Sigmoid colon (tissue), 7 donors: ENCODE results near the gene CCDC18. TPM values are rescaled to one million over a fixed set of nuclear protein-coding genes. Genes with fewer than 3 reads are reported as not detected.

ENCODE experiments used
- DNase-seq: peaks from one replicate; pipeline ENCODE4 v3.0.0-alpha.2; 2019
- H3K27ac ChIP-seq, 4 donors: fragments of 200-600 bp; sonication (generic); one replicate each; pipeline ENCODE4 v1.5.1; 2016 to 2019; ENCODE audit warnings: mild to moderate bottlenecking in 1 of 4
- H3K27me3 ChIP-seq, 3 donors: fragments of 200-600 bp; sonication (generic); one replicate each; pipeline ENCODE4 v1.5.1; 2019; ENCODE audit warnings: mild to moderate bottlenecking in 1 of 3
- H3K36me3 ChIP-seq, 4 donors: fragments of 200-600 bp; sonication (generic); one replicate each; pipeline ENCODE4 v1.5.1; 2016 to 2019
- H3K4me1 ChIP-seq, 4 donors: fragments of 200-600 bp; sonication (generic); one replicate each; pipeline ENCODE4 v1.5.1; 2017 to 2019
- H3K4me3 ChIP-seq, 4 donors: fragments of 200-600 bp; sonication (generic); one replicate each; pipeline ENCODE4 v1.5.1; 2017 to 2019; ENCODE audit warnings: mild to moderate bottlenecking in 2 of 4, moderate library complexity in 1 of 4
- H3K9me3 ChIP-seq, 4 donors: fragments of 200-600 bp in 3 of 4; sonication (generic) in 3 of 4; one replicate each; pipeline versions ENCODE4 v1.5.1 to v1.6.1; 2013 to 2019
- EP300 ChIP-seq, 4 donors: sonication (generic); formaldehyde crosslinking; IDR thresholded peaks; one replicate each; pipeline ENCODE4 v1.6.1; 2017; ENCODE audit warnings: antibody characterized with exemption in 4 of 4
- POLR2A ChIP-seq, 2 donors: fragments of 450-650 bp; IDR thresholded peaks; one replicate each; pipeline ENCODE4 v1.6.1; 2016; ENCODE audit warnings: antibody characterized with exemption in 2 of 2, mild to moderate bottlenecking in 2 of 2, moderate library complexity in 2 of 2
- POLR2AphosphoS5 ChIP-seq, 4 donors: sonication (generic); formaldehyde crosslinking; IDR thresholded peaks; one replicate each; pipeline ENCODE4 v1.6.1; 2017; ENCODE audit warnings: antibody characterized with exemption in 4 of 4
- WGBS, 2 donors: extraction: QIAGEN DNeasy Blood & Tissue Kit; methylation state at CpG; one replicate each; pipeline ENCODE4 v1.1.7; 2013; 5-methylcytosine and 5-hydroxymethylcytosine counted together
- intact Hi-C: fragments of 100-400 bp; cut with DNase I; formaldehyde crosslinking; loops from one replicate; pipeline ENCODE4 v1.15.1; 2023
- polyA plus RNA-seq, 3 donors: library from polyadenylated mRNA; stranded (reverse); fragments of 200-250 nt; gene quantifications; one replicate each; pipeline ENCODE4 v1.2.3, GENCODE V29; 2013
- total RNA-seq, 4 donors: library from RNA; depleted of rRNA; stranded (reverse); fragments of >200 nt; gene quantifications; one replicate each; pipeline ENCODE4 v1.1.0, GENCODE V29; 2016
- TF ChIP-seq, protein P1 (sequence below), 4 experiments: fragments of 450-650 bp in 3 of 4; fragments of 200-600 bp in 1 of 4; IDR thresholded peaks; one replicate each; pipeline ENCODE4 v1.5.1; 2016 to 2019; ENCODE audit warnings: antibody characterized with exemption in 4 of 4, mild to moderate bottlenecking in 3 of 4, moderate library complexity in 2 of 4
- donor health status: healthy with polysubstance abuse.
- donor health status: Bipolar disorder and iron deficiency.
- donor health status: healthy.

The CCDC18 gene
- total and polyA plus RNA-seq, 7 donors, result 0.60 to 6.9 (median 2.5) TPM

DNA sequence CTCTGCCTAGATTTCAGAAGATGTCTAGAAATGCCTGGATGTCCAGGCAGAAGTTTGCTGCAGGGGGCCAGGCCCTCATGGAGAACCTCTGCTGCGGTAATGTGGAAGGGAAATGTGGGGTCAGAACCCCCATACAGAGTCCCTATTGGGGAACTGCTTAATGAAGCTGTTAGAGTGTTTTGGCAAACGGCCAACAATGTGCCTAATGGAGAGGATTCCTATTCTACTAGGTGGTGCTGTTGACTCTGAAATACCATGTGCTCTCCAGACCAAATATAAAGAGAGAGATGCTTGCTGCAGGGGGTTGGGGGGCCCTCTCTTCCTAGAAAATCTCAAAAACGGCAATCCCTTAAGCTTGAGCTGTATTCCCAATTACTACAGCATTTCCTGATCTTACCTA lies 108.0 kb downstream of the CCDC18 start:
- WGBS, 2 donors, result 91 to 94% methylated on average over 3 of the region's 3 CpGs
- Histone ChIP-seq H3K4me1 (no peaks in the 10 kb centered on the region), H3K9me3 (peaks cover 0 to 1% (median 0%) of the 10 kb centered on the region in 4 donors), H3K36me3 (peaks cover 0 to 24% (median 4%) of the 10 kb centered on the region in 4 donors), H3K4me3 (no peak overlapping the region), H3K27ac (no peak overlapping the region), H3K27me3 (no peaks in the 10 kb centered on the region)
- DNase-seq, result no peak
- TF ChIP-seq EP300 (IDR thresholded peaks at IDR 0.05), result no peak
- TF ChIP-seq, protein P1, sequence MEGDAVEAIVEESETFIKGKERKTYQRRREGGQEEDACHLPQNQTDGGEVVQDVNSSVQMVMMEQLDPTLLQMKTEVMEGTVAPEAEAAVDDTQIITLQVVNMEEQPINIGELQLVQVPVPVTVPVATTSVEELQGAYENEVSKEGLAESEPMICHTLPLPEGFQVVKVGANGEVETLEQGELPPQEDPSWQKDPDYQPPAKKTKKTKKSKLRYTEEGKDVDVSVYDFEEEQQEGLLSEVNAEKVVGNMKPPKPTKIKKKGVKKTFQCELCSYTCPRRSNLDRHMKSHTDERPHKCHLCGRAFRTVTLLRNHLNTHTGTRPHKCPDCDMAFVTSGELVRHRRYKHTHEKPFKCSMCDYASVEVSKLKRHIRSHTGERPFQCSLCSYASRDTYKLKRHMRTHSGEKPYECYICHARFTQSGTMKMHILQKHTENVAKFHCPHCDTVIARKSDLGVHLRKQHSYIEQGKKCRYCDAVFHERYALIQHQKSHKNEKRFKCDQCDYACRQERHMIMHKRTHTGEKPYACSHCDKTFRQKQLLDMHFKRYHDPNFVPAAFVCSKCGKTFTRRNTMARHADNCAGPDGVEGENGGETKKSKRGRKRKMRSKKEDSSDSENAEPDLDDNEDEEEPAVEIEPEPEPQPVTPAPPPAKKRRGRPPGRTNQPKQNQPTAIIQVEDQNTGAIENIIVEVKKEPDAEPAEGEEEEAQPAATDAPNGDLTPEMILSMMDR (IDR thresholded peaks at IDR 0.05), result no peak
- no peak for TF ChIP-seq POLR2AphosphoS5 (IDR thresholded peaks at IDR 0.05)
- intact Hi-C loops, result no loop called here

DNA sequence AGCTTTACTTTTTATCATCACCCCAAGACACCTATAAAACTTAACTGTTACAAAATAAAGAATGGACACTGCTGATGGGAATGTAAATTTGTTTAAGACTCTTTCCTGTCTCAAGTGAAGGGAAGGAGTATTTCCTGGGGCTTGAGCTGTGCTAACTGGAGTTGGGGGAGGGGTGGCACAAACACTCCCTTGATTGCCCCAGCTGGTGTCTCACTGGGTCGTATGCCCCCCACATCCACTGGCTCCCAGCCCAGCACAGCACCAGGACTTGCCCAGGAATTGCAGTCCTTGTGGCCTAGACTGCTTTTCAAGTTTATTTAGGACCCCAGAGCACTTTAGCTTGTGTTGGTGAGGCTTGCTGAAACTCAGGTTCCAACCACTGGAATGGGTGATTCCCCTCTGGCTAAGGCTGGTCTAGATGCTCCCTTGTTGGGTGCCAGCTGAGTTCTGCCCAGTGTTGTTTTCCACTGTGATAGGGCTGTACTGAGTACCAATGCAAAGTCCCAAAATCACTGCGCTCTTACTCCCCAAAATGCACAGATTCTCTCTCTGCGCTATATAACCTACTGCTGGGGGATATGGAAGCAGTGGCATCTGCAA lies 116.1 kb downstream of the CCDC18 start:
- no peaks in the 10 kb centered on the region for H3K27me3 ChIP-seq
- no peak overlapping the region for H3K27ac ChIP-seq
- WGBS, 2 donors, result 82 to 85% methylated on average over 3 of the region's 3 CpGs
- H3K36me3 ChIP-seq, result no peaks in the 10 kb centered on the region
- TF ChIP-seq EP300 (IDR thresholded peaks at IDR 0.05) (no peak), POLR2AphosphoS5 (IDR thresholded peaks at IDR 0.05) (no peak), POLR2A (IDR thresholded peaks at IDR 0.05) (no peak)
- TF ChIP-seq, protein P1 (IDR thresholded peaks at IDR 0.05), result no peak
- no peaks in the 10 kb centered on the region for H3K4me1 ChIP-seq
- H3K9me3 ChIP-seq, result no peaks in the 10 kb centered on the region
- intact Hi-C loops, result no loop called here
- DNase-seq, result no peak
- no peak overlapping the region for H3K4me3 ChIP-seq

DNA sequence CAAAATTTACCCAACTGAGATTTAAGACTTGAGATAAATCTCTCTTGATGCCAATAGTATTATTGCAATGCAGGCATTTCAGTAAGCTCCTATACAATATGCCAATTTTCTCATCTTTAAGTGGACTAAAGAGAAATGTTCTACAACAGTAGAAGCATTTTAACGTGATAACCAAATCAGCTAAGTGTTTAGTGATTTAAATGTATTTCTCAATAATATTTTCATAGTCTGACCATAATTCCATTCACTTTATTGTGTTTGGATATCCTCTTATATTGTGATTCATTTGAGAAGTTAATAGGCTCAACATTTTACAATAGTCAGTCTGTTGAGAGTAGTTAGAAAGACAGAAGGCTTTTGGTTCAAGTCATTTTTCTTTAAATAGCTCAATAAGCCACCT lies 120.6 kb downstream of the CCDC18 start:
- H3K27me3 ChIP-seq, result no peaks in the 10 kb centered on the region
- intact Hi-C loops, result loop anchor here (5.0 to 10.0 kb wide), 3 partner anchors 276 to 571 kb away; no protein-coding TSS in a partner anchor
- TF ChIP-seq POLR2A (IDR thresholded peaks at IDR 0.05), result no peak
- no peak for TF ChIP-seq EP300 (IDR thresholded peaks at IDR 0.05)
- no peak for TF ChIP-seq POLR2AphosphoS5 (IDR thresholded peaks at IDR 0.05)
- TF ChIP-seq, protein P1 (IDR thresholded peaks at IDR 0.05), result no peak
- DNase-seq, result no peak
- 67 to 80% methylated on average over 1 of the region's 1 CpG for WGBS, 2 donors
- H3K4me1 ChIP-seq, result no peaks in the 10 kb centered on the region
- H3K4me3 ChIP-seq, result no peak overlapping the region
- H3K9me3 ChIP-seq, result no peaks in the 10 kb centered on the region
- no peaks in the 10 kb centered on the region for H3K36me3 ChIP-seq
- H3K27ac ChIP-seq, result no peak overlapping the region

DNA sequence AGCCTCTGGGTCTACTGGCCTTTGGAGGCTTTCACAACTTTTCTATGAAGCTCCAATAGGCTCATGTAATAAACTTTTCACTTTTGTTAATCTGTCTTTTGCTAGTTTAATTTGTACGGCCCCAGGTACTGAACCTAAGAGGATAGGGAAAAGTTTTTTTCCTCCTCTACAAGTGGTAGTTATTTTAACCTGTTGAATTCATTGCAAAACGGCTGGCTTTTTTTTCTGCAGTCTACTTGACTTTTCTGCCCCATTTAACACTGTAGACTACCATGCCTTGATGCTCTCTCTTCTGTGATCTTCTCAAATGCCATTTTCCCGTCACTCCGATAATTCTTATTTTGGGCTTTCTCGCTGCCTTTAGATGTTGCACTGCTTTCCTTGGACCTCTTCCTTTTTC lies 121.6 kb downstream of the CCDC18 start:
- H3K4me3 ChIP-seq, result no peak overlapping the region
- intact Hi-C loops, result loop anchor here (5.0 to 10.0 kb wide), 3 partner anchors 277 to 570 kb away; no protein-coding TSS in a partner anchor

More for the DNA sequence above, 121.6 kb downstream of the CCDC18 start:
- no peak for DNase-seq
- H3K4me1 ChIP-seq, result no peaks in the 10 kb centered on the region
- WGBS, 2 donors, result 91% methylated on average over 5 of the region's 5 CpGs
- TF ChIP-seq POLR2AphosphoS5 (IDR thresholded peaks at IDR 0.05), result no peak
- TF ChIP-seq POLR2A (IDR thresholded peaks at IDR 0.05), result no peak
- TF ChIP-seq, protein P1 (IDR thresholded peaks at IDR 0.05), result no peak
- no peak for TF ChIP-seq EP300 (IDR thresholded peaks at IDR 0.05)
- no peak overlapping the region for H3K27ac ChIP-seq
- H3K27me3 ChIP-seq, result no peaks in the 10 kb centered on the region
- no peaks in the 10 kb centered on the region for H3K36me3 ChIP-seq
- H3K9me3 ChIP-seq, result no peaks in the 10 kb centered on the region
